ENCODE data around the gene TNNT2. TPM values are rescaled to one million over a fixed set of nuclear protein-coding genes. Genes with fewer than 3 reads are reported as not detected.

The TNNT2 gene
- total and polyA plus RNA-seq, 2 donors (not counting 3 experiments of a cell fraction or from before 2014, with no cell fraction given), result not detected

GRCh38 chr1:201356701-201357100, 20.8 kb downstream of the TNNT2 start:
- no TSS peak for BruUV-seq (replicated peaks)
- H3K4me1 ChIP-seq (ENCODE audit: control insufficient read depth, extremely low read depth, insufficient read depth, low read length), result peaks cover 6% of the 10 kb centered on the region
- H2AFZ ChIP-seq (ENCODE audit: low read depth, low read length), result no peak overlapping the region
- no peak for DNase-seq (ENCODE audit: low read depth, low spot score)
- peaks cover 0 to 2% of the 10 kb centered on the region in 2 experiments for H3K27me3 ChIP-seq (ENCODE audit: control insufficient read depth in 2 of 2, insufficient read depth in 2 of 2, low read length in 2 of 2)
- FAIRE-seq, result no peak
- TF ChIP-seq CTCF (IDR thresholded peaks at IDR 0.05; ENCODE audit: extremely low read depth in 1 of 2, insufficient read depth in 1 of 2, low read depth in 1 of 2, low read length in 2 of 2) (no peak), POLR2AphosphoS5 (IDR thresholded peaks at IDR 0.05; ENCODE audit: insufficient read depth, low read depth, low read length) (no peak), JUN (IDR thresholded peaks at IDR 0.05; ENCODE audit: borderline replicate concordance, insufficient read depth, insufficient read length, low read depth) (no peak), EZH2 (IDR thresholded peaks at IDR 0.05; ENCODE audit: borderline replicate concordance, low read depth, low read length, severe bottlenecking) (no peak), GATA2 (IDR thresholded peaks at IDR 0.05; ENCODE audit: insufficient read depth, insufficient read length, low read depth, low read length) (no peak), MAX (IDR thresholded peaks at IDR 0.05; ENCODE audit: insufficient read depth, insufficient read length) (no peak), MYC (IDR thresholded peaks at IDR 0.05; ENCODE audit: low read depth, low read length) (no peak), FOS (IDR thresholded peaks at IDR 0.05; ENCODE audit: borderline replicate concordance, insufficient read depth, low read length) (no peak), POLR2A (IDR thresholded peaks at IDR 0.05; ENCODE audit: low read depth, low read length) (no peak)
- H3K9me1 ChIP-seq (replicated peaks; ENCODE audit: control insufficient read depth, extremely low read depth, insufficient read depth, low read length), result no peaks in the 10 kb centered on the region
- intact Hi-C loops (cut with micrococcal nuclease) (loop anchor here (1.0 kb wide), 1 partner anchor 28 kb away; no protein-coding TSS in a partner anchor), dilution Hi-C loops (cut with MboI; ENCODE audit: extremely low pct_ligation_motif_present, low sequenced_read_pairs) (no loop called here)
- no peak overlapping the region for H3K4me2 ChIP-seq (ENCODE audit: insufficient read depth, low read length)
- H3K79me2 ChIP-seq (ENCODE audit: control insufficient read depth, insufficient read depth, low read length), result no peaks in the 10 kb centered on the region
- POLR2A ChIA-PET, result no interaction called here
- H3K27ac ChIP-seq (ENCODE audit: insufficient read depth, low read depth, low read length), result no peak overlapping the region
- no peak overlapping the region for H3K9ac ChIP-seq (replicated peaks; ENCODE audit: extremely low read depth, insufficient read depth, low read length)
- no peak overlapping the region for H3K4me3 ChIP-seq (replicated peaks in 1 of 3; ENCODE audit: insufficient read depth in 1 of 3, low read depth in 1 of 3, low read length in 3 of 3)
- H3K9me3 ChIP-seq (replicated peaks; ENCODE audit: control insufficient read depth, insufficient read depth, low read length), result no peaks in the 10 kb centered on the region
- CTCF ChIA-PET, result no interaction called here
- H3K36me3 ChIP-seq (ENCODE audit: control insufficient read depth in 2 of 2, extremely low read depth in 1 of 2, insufficient read depth in 2 of 2, low read length in 2 of 2), result no peaks in the 10 kb centered on the region
- H4K20me1 ChIP-seq (replicated peaks; ENCODE audit: control insufficient read depth, extremely low read depth, insufficient read depth, low read length), result no peaks in the 10 kb centered on the region

Data from endothelial cell of umbilical vein (primary cell).